Measurements from ENCODE around the gene TP53BP2. TPM values are rescaled to one million over a fixed set of nuclear protein-coding genes. Genes with fewer than 3 reads are reported as not detected.
"Not testable (repeated sequence)": the region's sequence is repeated elsewhere in the genome, so short reads cannot be mapped to it uniquely, and the experiment has no call there.

TP53BP2 gene
- total and polyA plus RNA-seq, 4 donors = 3.9 to 26.8 (median 13.0) TPM

GRCh38 chr1:223841977-223842623 lies 3.6 kb downstream of the TP53BP2 start:
- not testable (repeated sequence) for H3K9me3 ChIP-seq (ENCODE audit: control insufficient read depth in 4 of 4, low read length in 3 of 4); DNase-seq (ENCODE audit: low spot score); H3K4me3 ChIP-seq (ENCODE audit: low read depth in 1 of 3, low read length in 3 of 3); H3K27ac ChIP-seq (ENCODE audit: low read depth in 1 of 2, low read length in 2 of 2); H3K36me3 ChIP-seq (ENCODE audit: control insufficient read depth in 4 of 4, insufficient read depth in 3 of 4, low read depth in 1 of 4, low read length in 3 of 4); H3K9ac ChIP-seq (ENCODE audit: low read depth in 1 of 2, low read length in 2 of 2); H3K27me3 ChIP-seq (ENCODE audit: control insufficient read depth in 4 of 4, insufficient read depth in 4 of 4, low read length in 3 of 4)
- TF ChIP-seq, protein P1, sequence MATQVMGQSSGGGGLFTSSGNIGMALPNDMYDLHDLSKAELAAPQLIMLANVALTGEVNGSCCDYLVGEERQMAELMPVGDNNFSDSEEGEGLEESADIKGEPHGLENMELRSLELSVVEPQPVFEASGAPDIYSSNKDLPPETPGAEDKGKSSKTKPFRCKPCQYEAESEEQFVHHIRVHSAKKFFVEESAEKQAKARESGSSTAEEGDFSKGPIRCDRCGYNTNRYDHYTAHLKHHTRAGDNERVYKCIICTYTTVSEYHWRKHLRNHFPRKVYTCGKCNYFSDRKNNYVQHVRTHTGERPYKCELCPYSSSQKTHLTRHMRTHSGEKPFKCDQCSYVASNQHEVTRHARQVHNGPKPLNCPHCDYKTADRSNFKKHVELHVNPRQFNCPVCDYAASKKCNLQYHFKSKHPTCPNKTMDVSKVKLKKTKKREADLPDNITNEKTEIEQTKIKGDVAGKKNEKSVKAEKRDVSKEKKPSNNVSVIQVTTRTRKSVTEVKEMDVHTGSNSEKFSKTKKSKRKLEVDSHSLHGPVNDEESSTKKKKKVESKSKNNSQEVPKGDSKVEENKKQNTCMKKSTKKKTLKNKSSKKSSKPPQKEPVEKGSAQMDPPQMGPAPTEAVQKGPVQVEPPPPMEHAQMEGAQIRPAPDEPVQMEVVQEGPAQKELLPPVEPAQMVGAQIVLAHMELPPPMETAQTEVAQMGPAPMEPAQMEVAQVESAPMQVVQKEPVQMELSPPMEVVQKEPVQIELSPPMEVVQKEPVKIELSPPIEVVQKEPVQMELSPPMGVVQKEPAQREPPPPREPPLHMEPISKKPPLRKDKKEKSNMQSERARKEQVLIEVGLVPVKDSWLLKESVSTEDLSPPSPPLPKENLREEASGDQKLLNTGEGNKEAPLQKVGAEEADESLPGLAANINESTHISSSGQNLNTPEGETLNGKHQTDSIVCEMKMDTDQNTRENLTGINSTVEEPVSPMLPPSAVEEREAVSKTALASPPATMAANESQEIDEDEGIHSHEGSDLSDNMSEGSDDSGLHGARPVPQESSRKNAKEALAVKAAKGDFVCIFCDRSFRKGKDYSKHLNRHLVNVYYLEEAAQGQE (IDR thresholded peaks at IDR 0.05) = peak; percentile 78
- 97% methylated on average over 13 of the region's 13 CpGs for WGBS
- H3K4me1 ChIP-seq (ENCODE audit: control insufficient read depth in 4 of 4, insufficient read depth in 4 of 4, low read length in 3 of 4) = peaks cover 4 to 20% (median 7%) of the 10 kb centered on the region in 4 donors

- peaks cover 6 to 29% (median 13%) of the 10 kb centered on the region in 4 donors for H3K4me1 ChIP-seq (ENCODE audit: control insufficient read depth in 4 of 4, insufficient read depth in 4 of 4, low read length in 3 of 4)
Observed at GRCh38 chr1:223840254-223840653, 5.5 kb downstream of the TP53BP2 start.

More at GRCh38 chr1:223840254-223840653, 5.5 kb downstream of the TP53BP2 start:
- Histone ChIP-seq H3K9ac (ENCODE audit: low read depth in 1 of 2, low read length in 2 of 2) (no peak overlapping the region), H3K36me3 (ENCODE audit: control insufficient read depth in 4 of 4, insufficient read depth in 3 of 4, low read depth in 1 of 4, low read length in 3 of 4) (no peaks in the 10 kb centered on the region), H3K9me3 (ENCODE audit: control insufficient read depth in 4 of 4, low read length in 3 of 4) (no peaks in the 10 kb centered on the region), H3K27ac (ENCODE audit: low read depth in 1 of 2, low read length in 2 of 2) (no peak overlapping the region), H3K4me3 (ENCODE audit: low read depth in 1 of 3, low read length in 3 of 3) (no peak overlapping the region), H3K27me3 (ENCODE audit: control insufficient read depth in 4 of 4, insufficient read depth in 4 of 4, low read length in 3 of 4) (no peaks in the 10 kb centered on the region)
- DNase-seq (ENCODE audit: low spot score) = no peak
- TF ChIP-seq RXRA (IDR thresholded peaks at IDR 0.05) (no peak), SP1 (IDR thresholded peaks at IDR 0.05) (no peak), HNF4G (IDR thresholded peaks at IDR 0.05) (no peak), ATF3 (IDR thresholded peaks at IDR 0.05) (no peak), GABPA (IDR thresholded peaks at IDR 0.05 in 1 of 2, conservative IDR thresholded peaks at IDR 0.05 in 1 of 2) (no peak), YY1 (IDR thresholded peaks at IDR 0.05) (no peak), TAF1 (conservative IDR thresholded peaks at IDR 0.05) (no peak), EGR1 (IDR thresholded peaks at IDR 0.05; ENCODE audit: low read depth in 2 of 2) (no peak), RAD21 (IDR thresholded peaks at IDR 0.05) (no peak), JUND (IDR thresholded peaks at IDR 0.05) (no peak), FOXA1 (IDR thresholded peaks at IDR 0.05) (no peak)
- TF ChIP-seq, protein P1 (IDR thresholded peaks at IDR 0.05) = no peak

Measured in liver (tissue), 9 donors.